HG03060 (cell line): ENCODE data around the gene QRICH1.
A peak's percentile ranks its signal among the peaks of the same experiment; 100 is the strongest.

Experiments used
- ATAC-seq: cut with Tn5 transposase; IDR thresholded peaks from one replicate; pipeline ENCODE4 v1.9.1; 2021; ENCODE audit warnings: low read depth, moderate number of reproducible peaks; ENCODE audit not compliant: unreplicated experiment

QRICH1 gene

GRCh38 chr3:49093853-49094767 is at the start of gene QRICH1:
Gene QRICH1 (minus strand): TSS chr3:49094071. CDS start chr3:49077017, 17,054 bp downstream.
- peak; percentile 47 for ATAC-seq

DNA sequence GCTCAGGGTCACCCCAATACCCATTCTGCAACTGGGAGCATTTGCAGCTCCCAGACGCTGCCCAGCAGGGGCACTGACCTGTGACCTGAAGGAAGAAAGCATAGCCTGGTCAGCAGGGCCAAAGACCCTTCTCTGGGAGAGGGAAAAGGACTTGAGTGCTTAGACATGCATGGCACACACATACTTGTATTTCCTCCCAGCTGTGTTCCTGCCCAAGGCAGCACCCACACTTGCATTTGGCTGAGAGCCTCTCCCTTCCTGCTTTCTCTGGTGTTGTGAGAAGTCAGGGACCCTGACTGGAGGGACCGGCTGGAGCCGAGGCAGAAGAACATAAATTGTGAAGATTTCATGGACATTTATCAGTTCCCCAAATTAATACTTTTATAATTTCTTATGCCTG is 46.2 kb upstream of the QRICH1 start:
- ATAC-seq, result no peak

GRCh38 chr3:49135499-49135898 is 41.6 kb upstream of the QRICH1 start:
- ATAC-seq, result no peak

GRCh38 chr3:49134471-49135265 is 40.8 kb upstream of the QRICH1 start:
- ATAC-seq, result no peak

DNA sequence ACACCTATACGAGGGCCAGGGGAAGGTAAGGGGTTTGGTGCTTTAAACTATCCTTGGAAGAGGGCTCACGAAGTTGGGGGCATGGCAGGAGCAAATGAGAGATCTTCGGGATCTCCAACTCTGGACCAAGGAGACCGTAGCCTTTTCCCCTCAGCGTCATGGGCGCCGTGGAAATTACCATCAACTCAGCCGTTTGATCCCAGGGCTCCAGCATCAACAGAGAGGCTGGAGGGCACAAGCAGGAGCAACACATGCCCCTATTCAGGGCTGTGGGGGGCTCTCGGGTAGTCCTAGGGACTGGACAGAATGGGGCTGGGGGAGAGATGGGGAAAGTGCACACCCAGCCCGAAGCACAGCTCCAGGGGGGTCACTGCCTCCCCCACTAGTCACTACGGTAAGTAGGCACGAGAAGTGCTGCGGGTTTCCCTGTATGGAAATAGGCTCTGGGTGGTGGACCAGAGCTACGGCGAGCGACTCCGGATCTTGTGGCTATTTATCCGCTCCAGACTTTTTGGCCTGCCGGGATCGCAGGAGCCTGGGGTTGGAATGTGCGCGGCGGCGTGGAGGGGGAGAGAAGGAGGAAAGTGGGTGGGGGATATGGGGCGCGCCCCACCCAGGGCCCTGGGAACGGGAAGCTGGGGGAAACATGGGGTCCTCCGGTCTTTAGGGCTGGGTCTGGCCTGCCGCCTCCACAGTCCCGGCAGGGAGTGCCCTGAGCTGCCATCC is 39.5 kb upstream of the QRICH1 start:
- no peak for ATAC-seq

DNA sequence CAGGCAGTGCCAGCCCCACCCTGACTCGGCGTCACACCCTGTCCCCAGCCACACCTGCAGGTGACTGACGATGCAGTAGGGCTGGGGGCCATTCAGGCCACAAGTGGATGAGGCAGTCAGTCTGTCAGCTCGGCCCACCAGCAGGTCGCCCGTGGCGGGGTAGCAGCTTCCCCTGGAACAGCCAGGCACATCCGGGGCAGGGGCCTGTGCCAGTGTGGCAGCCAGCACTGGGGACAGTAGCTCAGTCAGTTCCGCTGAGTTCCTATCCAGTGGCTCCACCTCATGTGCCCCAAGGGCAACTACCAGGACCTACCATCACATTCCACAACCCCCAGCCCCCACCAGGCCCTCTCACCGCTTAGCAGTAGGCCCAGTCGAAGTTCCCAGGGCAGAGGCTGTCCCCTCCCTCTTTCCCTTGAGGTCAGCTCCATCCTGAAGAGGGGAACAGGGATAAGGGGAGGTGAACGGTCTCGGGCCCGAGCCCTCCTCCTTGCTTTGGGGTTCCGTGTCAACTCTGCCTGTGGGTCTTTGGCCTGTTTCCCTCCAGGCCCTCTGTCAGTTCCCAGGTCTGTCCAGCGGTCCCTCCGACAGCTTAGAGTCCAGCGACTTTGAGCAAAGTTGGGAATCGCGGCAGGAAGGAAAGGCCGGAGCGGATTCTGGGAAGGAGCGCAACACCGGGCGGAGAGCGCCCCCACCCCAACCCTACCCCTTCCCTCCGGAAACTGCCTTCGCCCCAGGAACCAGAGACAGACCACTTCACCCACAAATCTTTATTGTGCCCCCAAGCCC is 38.8 kb upstream of the QRICH1 start, which contains the start of gene LAMB2:
Gene LAMB2 (minus strand): TSS at position 614 of the 789 bp plus-strand sequence. CDS start 183 bp downstream, at position 431.
- no peak for ATAC-seq

GRCh38 chr3:49132073-49132436 is 38.2 kb upstream of the QRICH1 start:
- no peak for ATAC-seq

GRCh38 chr3:49131576-49131975 is 37.7 kb upstream of the QRICH1 start:
- no peak for ATAC-seq

- no peak for ATAC-seq
Measured at GRCh38 chr3:49131040-49131439, 37.2 kb upstream of the QRICH1 start.

DNA sequence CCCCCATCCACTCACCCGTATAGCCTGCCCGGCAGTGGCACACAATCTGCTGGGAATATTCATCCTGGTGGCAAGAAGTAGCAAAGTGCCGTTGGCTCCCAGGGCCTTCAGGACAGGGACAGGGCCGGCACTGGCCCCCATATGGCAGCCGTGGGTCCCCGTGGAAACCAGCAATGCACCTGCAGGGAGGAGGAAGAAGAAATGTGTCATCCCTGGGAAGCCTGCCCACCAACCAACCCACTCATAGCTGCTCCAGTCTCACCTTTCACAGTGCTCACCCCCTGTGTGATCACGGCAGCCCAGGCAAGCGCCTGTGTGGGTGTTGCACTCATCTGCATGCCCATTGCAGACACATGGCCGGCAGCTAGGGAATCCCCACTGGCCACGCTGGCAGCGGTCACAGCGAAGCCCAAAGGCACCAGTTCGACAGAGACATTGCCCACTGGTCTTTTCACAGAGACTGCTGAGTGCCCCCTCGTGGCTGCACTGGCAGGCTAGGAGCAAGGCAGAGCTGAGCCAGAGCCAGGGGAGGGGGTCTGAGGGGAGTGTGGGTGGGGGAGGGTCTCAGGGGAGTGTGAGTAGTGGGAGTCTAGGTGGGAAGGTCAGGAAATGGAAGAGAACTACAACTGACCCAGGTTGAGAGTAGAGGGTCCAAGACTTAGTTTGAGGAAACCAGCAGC is 31.3 kb upstream of the QRICH1 start:
- no peak for ATAC-seq

DNA sequence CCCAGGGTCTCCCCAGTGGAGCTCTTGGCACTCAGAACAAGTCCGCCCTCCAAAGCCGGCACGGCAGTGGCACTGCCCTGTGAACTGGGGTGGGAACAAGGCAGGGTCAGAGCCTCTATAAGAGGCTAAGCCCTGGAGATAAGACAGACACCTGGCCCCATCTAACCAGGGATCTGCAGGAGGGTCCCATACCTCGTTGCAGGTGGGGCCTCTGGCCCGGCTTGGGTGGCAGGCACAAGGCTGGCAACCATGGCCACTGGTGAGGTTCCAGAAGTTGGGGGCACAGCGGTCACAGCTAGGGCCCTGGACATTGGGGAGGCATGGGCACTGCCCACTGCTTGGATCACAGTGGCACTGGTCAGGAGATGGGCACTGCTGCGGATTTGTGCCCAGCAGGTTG is 30.3 kb upstream of the QRICH1 start:
- ATAC-seq, result no peak

DNA sequence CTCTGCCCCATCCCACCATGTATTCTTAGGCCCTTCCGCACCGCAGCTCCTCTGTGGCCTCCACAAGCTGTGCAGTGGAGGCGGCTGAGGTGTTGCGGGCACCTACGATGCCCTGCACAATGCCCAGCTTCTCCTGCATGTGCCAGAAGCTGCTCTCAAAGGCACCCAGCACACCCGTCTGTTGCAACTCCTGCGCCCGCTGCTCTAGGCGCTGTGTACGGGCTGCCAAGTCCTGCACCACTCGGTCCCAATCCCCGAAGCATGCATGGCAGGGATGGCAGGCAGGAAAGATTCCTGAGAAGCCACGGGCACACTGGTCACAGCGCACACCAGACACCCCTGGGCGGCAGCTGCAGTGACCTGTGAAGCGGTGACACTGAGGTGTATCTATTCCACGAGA is 29.8 kb upstream of the QRICH1 start:
- no peak for ATAC-seq

GRCh38 chr3:49122886-49123545 is 29.1 kb upstream of the QRICH1 start:
- no peak for ATAC-seq

DNA sequence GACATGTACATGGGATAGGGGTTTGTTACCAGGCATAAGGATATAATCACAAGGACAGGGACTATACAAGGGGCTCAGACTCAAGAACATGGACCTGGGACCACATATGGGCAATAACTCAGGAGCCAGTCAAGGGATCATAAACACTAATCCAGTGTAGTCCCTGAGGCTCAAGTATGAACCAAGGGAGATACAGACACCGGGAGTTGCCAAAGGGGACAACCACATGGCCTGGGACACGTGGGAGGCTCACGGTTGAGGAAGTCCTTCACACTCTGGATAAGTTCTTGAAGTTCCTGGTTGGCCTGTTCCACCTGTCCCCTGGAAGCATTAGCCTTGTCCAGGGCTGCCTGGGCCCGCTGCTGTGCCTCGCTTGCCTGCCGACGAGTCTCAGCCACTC is 28.6 kb upstream of the QRICH1 start:
- ATAC-seq, result no peak

DNA sequence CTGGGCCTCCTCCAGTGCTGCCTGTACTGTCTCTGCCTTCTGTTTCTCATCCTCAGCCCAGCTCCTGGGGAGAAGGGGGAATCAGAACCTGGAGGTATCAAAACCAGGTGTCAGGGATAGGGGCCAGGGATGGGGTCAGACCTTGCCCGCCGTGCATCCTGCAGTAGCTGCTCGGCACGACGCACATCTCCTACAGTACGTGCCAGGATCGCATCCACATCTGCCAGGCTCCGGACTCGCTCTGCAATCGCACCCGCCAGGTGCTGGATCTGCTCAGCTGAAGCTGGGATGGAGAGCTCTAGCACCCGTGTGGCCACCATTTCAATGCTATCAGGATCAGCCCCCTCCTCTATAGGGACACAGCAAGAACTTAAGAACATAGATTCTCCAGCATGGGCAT is 28.2 kb upstream of the QRICH1 start:
- no peak for ATAC-seq

DNA sequence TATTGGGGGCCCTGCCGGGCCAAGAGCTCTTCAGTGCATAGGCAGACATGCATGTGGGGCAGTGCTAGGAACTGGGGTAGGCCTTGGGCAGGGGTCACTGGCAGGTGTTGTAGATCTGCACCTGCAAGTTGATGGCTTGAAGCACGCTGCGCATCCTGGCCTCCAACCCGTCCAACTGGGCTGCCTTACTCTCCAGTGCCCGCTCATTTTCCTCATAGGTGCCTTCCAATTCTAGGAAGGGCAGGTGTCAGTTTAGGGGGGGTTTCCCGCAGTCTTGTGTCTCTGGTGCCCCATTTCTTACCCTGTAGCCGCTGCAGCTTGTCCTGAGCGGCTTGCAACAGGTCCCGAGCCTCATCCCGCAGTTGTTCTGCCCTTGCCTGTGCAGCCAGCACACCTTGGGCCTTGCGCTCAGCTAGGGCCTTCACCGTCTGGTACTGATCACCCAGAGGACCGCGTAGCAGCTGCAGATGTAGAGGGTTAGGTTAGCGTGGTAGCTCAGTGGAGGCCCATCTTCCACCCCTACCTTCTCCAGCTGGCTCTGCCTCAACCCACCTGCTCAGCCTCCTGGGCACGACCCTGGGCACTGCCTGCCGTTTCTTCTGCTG is 27.4 kb upstream of the QRICH1 start:
- ATAC-seq, result no peak

DNA sequence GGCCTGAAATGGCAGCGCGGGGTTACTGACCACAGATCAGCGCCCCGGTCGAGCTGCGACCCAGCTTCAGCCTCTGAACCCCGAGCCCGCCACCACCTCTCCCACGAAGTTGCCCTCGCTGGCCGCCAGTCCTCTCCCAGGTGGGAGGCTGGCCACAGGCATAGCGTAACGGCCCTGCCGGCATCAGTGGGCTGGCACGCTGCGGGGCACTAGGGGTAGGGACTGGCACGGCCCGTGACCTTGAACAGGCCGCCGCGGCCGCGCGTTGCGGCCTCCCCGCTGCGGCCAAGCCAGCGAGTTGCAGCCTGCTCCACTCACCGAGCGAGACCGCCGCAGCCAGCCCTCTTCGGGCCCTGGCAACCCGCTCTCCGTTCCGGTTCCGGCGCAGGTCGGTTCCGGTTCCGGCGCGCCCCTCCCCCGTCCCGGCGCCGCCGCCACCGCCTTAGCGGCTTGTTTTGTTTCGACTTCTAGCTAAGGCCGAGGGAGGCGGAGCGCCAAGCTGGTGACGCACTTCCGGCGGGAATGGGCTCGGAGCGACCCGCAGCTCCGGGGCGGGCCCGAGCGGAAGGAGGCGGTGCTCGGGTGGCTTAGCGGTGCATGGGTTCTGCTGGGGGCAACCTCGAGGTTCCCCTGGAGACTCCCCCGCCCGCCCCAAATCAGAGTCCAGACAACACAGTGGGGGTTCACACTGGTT is 26.7 kb upstream of the QRICH1 start, which contains the start of gene USP19:
Gene USP19 (minus strand): TSS at position 386 of the 694 bp plus-strand sequence. CDS start 1,678 bp downstream, outside the sequence.
- no peak for ATAC-seq

DNA sequence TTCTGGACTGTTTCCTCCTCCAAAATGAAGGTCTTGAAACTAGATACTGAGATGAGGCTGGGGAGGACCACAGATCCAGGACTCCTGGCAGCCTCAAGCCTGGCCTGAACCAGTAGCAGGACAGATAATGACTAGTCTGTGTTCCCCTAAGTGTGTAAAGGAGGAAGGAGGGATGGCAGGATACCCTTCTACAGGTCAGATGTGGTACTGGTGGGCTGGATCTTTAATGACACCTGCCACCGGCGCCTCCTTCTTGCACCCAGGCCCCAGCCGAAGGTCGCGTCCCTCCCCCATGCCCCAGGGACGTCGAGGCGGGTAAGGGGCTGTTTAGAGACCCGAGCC is 26.2 kb upstream of the QRICH1 start:
- ATAC-seq, result no peak
